Stimulated activated CD4-positive, alpha-beta T cell treated with anti-CD3 and anti-CD28 coated beads, Interleukin-12 subunit alpha, Interleukin-12 subunit beta, amount 100 ng/mL, for 48 hours (primary cell): Measurements from ENCODE around the gene LYVE1.

ENCODE experiments used
- DNase-seq, 3 donors: peaks; one replicate each; pipeline ENCODE4 v3.0.0-alpha.2; 2020; ENCODE audit warnings: low read depth in 2 of 3, low spot score in 1 of 3

The LYVE1 gene

GRCh38 chr11:10526974-10527918 is 41.2 kb downstream of the LYVE1 start:
- DNase-seq: no peak

GRCh38 chr11:10524471-10524870 is 44.0 kb downstream of the LYVE1 start:
- no peak for DNase-seq

DNA sequence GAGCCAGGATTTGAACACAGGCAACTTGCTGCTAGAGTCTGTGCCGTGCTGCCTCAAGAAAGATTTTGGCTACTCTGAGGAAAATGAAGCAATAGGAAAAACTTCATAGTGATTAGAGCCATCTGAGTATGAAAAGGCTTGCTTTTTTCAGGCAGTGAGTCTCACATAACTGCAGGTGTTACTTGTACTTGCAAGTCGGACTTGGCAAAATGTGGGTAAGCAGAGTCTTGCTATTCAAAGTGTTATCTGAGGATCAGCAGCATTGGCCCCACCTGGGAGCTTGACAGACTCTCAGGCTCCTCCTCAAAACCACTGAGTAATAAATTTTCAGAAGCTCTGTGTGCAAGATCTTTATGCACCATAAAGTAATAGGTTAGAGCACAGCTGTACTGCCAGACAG is 45.5 kb downstream of the LYVE1 start:
- no peak for DNase-seq

- no peak for DNase-seq
Measured at GRCh38 chr11:10522276-10522675, 46.2 kb downstream of the LYVE1 start.

- no peak for DNase-seq
Measured at GRCh38 chr11:10520562-10520961, 47.9 kb downstream of the LYVE1 start.

DNA sequence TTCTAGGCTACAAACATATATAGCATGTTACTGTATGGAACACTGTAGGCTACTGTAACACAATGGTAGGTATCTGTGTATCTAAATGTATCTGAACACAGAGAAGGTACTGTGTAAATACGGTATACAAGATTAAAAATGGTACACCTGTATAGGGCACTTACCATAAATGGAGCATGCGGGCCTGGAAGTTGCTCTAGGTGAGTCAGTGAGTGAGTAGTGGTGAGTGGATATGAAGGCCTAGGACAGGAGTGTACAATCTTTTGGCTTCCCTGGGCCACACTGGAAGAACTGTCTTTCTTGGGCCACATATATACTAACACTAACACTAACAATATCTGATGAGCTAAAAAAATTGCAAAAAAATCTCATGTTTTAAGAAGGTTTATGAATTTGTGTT is 48.8 kb downstream of the LYVE1 start:
- no peak for DNase-seq

- DNase-seq: no peak
Measured at GRCh38 chr11:10518891-10519290, 49.6 kb downstream of the LYVE1 start.

DNA sequence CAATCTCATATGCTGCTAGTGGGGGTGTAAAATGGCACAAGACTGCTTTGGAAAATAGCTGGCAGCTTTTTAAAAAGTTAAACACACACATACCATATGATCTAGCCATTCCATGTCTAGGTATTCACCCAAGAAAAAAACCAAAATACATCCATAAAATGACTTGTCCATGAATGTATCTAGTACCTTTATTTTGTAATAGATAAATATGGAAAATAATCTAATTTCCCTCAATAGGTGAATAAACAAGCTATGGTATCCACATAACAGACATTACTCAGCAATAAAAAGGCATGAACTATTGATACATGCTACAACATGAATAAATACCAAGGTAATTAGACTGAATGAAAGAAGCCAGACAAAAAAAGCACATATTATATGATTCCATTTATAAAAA is 50.3 kb downstream of the LYVE1 start:
- no peak for DNase-seq

- DNase-seq: no peak
Measured at GRCh38 chr11:10515418-10515817, 53.0 kb downstream of the LYVE1 start.

DNA sequence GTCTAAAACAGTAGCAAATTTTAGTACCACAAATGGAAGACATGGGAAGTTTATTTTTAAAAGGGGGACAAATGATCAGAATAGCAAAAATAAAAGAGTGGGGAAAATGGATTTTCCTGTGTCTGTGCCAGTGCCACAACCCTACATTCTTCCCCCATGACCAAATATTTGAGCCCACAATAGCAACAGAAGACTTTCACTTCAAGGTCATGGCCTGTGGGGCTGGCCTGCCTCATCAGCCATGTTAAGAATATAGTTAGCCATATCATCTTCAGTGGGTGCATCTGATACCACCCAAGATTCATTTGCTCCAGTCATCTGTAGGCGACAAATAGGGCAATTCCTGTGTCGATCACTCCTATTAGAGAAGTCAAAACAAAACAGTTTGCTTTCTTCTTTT is 53.8 kb downstream of the LYVE1 start:
- no peak for DNase-seq

GRCh38 chr11:10514202-10514601 is 54.3 kb downstream of the LYVE1 start:
- no peak for DNase-seq

DNA sequence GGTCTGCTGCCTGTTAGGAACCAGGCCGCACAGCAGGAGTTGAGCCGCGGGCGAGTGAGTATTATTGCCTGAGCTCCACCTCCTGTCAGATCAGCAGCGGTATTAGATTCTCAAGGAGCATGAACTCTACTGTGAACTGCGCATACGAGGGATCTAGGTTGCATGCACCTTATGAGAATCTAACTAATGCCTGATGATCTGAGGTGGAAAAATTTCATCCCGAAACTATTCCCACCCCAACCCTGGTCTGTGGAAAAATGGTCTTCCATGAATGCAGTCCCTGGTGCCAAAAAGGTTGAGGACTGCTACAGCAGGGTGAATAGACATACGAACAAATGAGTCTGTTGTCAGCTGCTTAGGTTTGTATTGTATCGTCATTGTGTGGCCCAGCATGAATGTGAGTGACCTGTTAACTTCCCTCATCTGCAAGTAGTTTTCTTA is 57.3 kb downstream of the LYVE1 start:
- DNase-seq: no peak
